Activated CD8-positive, alpha-beta memory T cell treated with anti-CD3 and anti-CD28 coated beads for 36 hours (primary cell): ENCODE results near the gene SLC50A1. TPM values are rescaled to one million over a fixed set of nuclear protein-coding genes. Genes with fewer than 3 reads are reported as not detected.
"Not testable (repeated sequence)": the region's sequence is repeated elsewhere in the genome, so short reads cannot be mapped to it uniquely, and the experiment has no call there.

ENCODE experiments used
- CTCF ChIA-PET: fragments of 350-600 bp; sonication (Branson Sonifier 250); formaldehyde crosslinking; loops from one replicate; lab custom pipeline; 2021; ENCODE audit warnings: antibody characterized with exemption; lab: Charles Lee
- POLR2A ChIA-PET: fragments of 350-600 bp; sonication (Branson Sonifier 250); formaldehyde crosslinking; loops from one replicate; lab custom pipeline; 2021; ENCODE audit warnings: antibody characterized with exemption; lab: Charles Lee
- total RNA-seq, 2 experiments: library from RNA; stranded (reverse); gene quantifications; one replicate each; pipeline ENCODE4 v1.2.3, GENCODE V29; 2021

SLC50A1 gene
- total RNA-seq, 2 experiments from 2014 or later: 54.3 to 56.8 TPM

DNA sequence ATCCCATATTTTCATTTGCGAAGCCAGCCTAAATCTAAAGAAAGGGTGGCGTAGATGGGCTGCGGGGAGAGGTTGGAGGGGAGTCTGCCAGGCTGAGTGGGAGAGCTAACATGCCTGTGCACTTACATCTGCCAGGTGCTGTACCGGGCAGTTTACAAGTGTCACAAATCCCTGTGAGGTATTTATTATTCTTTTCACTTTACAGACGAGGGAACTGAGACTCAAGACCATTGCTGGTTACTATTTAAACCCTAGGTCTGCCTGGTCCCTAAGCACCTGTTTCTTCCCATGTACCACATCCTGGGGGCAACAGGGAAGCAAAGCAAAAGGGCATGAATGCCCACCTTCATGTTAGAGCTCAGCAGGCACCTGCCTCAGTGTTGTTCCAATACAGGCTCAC, 27.4 kb upstream of the SLC50A1 start:
- POLR2A ChIA-PET: no interaction called here
- CTCF ChIA-PET: interaction anchor here (0.9 kb wide), 1 partner anchor 17 kb away, joined by 3 read pairs; no protein-coding TSS in a partner anchor

DNA sequence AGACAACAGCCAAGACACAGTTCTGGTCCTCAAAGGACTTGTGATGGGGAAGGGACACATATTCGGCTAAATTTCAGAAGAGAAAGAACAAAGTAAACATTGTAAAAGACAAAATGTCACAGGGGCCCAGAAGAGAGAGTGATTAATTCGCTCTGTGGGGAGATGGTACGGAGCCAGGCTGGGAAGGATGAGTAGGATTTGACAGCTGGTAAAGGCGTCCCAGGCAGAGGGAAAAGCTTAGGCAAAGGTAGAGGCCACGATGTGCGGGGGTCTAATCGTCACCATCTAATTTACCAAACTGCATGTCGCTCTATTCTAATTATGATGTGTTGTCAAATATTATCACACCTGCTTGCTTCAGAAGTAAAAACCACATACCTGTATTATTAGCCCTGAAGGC, 25.3 kb upstream of the SLC50A1 start:
- CTCF ChIA-PET: no interaction called here
- POLR2A ChIA-PET: no interaction called here

DNA sequence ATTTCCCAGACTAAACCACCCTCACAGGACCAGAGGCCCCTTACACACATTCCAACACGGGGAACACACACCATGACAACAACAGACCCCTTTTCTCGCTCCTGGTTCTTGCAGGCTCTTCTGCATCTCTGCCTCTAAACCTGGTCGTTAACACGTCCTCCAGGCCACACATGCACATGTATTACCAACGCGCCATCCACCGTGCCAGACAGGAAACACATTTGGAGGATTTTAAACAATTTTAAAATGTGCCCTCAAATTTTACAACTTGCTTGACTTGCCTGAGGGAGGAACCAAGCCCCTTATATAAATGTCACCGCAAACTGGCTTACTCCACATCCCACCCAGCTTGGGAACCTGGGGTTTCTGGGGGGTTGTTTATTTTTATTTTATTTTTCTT, 24.8 kb upstream of the SLC50A1 start:
- POLR2A ChIA-PET: no interaction called here
- CTCF ChIA-PET: no interaction called here

DNA sequence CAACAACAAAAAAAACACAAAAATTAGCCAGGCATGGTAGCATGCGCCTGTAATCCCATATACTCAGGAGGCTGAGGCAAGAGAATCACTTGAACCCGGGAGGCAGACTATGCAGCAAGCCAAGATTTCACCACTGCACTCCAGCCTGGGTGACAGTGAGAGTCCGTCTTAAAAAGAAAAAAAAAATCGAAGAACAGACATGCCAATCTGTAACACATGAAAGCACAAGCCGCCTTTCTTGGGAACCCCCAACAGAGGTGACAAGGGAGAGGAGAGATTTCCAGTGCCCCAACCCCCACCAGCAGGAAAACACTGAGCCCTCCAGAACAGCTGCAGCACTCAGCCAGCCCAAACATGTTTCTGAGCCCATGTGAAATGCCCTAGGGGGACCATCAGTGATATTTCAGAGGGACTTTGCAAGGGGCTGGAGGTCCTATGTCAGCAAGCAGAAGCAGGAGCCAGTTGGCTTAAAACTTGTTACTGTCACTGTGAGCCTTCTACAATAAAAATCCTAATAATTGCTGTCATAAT, 22.1 kb upstream of the SLC50A1 start:
- ChIA-PET POLR2A (no interaction called here), CTCF (interaction anchor here (0.7 to 2.2 kb wide), 3 partner anchors 22 to 54 kb away, joined by 3 to 6 read pairs (median 3); no protein-coding TSS in a partner anchor)

DNA sequence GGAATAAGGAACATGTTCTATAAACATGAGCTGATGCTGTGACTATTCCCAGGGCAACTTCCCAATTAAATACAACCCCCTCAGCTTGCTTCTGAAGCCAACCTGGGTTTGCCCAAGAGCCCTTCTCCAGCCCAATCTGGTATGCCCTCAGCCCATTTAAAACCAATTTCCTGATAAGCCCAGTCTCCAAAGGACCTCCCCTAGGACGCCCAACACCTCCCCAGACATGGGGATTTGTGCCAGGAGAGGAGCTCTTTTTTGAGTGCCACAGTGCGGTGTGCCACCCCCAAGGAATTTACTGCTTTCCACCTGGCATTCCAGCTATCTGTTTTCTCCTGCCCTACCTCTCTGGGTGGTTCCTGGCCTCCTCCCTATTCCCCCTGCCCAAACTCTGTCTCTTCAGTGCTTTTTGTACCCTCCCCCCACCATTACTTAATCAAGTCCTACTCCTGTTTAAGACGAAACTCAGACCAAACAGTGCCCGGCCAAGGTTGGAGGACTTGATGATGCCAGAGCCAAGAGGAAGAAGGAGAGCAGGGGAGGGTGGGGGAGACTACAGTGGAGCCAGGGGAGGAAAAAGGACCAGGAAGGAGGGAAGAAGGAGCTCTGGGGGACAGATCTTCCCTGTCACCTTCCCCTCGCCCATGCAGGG, 19.4 kb upstream of the SLC50A1 start:
- ChIA-PET POLR2A (no interaction called here), CTCF (interaction anchor here (0.5 to 1.3 kb wide), 3 partner anchors 25 to 226 kb away, joined by 3 to 6 read pairs (median 4); no protein-coding TSS in a partner anchor)

DNA sequence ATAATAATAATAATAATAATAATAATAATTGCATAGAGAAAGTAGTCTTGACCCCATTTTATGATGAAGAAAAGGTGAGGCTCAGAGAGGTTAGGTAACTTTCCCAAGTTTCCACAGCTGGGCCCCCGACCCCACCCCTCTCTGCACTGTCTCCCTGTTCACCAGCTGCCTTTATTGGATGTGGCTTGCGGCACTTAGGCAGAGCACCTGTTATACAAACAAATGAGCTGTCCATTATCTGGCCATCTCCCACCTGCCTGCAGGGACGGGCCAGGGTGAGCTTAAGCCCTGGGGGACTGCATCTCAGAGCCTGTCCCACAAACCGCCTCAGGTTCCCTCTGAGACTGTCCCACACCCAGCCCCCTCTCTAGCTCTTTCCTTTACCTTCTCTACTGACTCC, 18.0 kb upstream of the SLC50A1 start:
- ChIA-PET POLR2A (no interaction called here), CTCF (no interaction called here)

DNA sequence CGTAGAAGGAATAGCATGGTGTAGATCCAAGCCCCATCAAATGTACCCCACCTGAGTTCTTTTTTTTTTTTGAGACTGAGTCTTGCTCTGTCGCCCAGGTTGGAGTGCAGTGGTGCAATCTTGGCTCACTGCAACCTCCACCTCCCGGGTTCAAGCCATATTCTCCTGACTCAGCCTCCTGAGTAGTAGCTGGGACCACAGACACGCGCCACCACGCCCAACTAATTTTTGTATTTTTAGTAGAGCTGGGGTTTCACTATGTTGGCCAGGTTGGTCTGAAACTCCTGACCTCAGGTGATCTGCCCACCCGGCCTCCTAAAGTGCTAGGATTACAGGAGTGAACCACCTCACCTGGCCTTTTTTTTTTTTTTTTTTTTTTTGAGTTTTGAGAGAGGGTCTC, 17.6 kb upstream of the SLC50A1 start:
- CTCF ChIA-PET, POLR2A ChIA-PET: not testable (repeated sequence)

DNA sequence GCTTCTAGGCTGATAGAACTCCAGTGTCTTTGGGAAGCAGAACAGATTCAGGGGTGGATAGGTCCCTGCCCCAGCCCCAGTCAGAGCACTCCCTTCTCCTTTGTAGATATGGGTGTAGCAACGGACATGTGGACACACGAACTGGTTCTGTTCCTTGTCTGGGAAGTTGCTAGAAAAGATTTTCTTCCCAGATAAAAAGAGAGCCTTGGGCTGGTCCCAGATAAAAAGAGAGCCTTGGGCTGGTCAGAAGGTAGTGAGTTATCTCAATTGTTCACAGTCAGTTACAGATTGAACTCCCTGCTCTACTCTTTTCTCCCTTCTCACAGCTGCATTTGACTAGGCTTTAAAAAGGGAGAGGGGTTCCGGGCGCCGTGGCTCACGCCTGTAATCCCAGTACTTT, 15.4 kb upstream of the SLC50A1 start:
- CTCF ChIA-PET: interaction anchor here (1.5 kb wide), 1 partner anchor 29 kb away, joined by 6 read pairs; no protein-coding TSS in a partner anchor
- POLR2A ChIA-PET: no interaction called here

DNA sequence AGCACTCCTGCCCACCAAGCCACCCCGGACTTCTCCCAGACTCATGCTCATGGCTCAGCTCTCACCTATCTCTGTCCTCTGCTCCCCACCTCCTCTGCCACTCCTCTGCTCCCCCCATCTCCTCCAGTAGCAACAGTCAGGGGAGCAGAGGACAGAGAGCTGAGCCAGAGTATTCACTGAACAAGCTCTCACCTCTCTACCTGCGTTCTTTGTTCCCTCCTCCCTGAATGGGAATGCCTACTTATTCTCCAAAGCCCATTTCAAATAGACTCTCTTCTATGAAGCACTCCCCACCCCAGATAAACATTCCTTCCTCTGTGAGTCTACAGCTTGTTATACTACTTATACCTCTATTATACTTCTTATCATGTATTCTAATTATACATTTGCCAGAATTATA, 14.4 kb upstream of the SLC50A1 start:
- CTCF ChIA-PET: interaction anchor here (1.1 to 1.5 kb wide), 2 partner anchors 12 to 30 kb away, joined by 3 to 6 read pairs; no protein-coding TSS in a partner anchor
- POLR2A ChIA-PET: no interaction called here

DNA sequence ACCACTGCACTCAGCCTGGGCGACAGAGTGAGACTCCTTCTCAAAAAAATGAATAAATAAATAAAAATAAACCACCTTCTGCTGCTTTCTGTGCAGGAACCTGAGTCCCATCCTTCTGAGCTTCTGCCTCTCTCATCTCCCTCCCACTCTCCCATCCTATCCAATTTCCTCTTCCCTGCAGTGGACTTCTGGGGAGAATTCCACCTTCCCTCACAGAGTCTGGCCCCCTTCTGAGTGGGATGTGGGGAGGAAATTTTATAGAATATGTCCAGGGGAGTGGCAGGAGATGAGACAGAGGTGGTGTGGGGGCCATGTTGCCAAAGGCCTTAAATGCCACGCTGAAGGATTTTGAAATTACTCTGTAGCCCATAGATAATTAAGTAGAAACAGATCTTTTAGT, 13.3 kb upstream of the SLC50A1 start:
- CTCF ChIA-PET: interaction anchor here (1.2 kb wide), 1 partner anchor 46 kb away, joined by 4 read pairs; no protein-coding TSS in a partner anchor
- POLR2A ChIA-PET: interaction anchor here (1.0 kb wide), 1 partner anchor 928 kb away, joined by 3 read pairs; no protein-coding TSS in a partner anchor

DNA sequence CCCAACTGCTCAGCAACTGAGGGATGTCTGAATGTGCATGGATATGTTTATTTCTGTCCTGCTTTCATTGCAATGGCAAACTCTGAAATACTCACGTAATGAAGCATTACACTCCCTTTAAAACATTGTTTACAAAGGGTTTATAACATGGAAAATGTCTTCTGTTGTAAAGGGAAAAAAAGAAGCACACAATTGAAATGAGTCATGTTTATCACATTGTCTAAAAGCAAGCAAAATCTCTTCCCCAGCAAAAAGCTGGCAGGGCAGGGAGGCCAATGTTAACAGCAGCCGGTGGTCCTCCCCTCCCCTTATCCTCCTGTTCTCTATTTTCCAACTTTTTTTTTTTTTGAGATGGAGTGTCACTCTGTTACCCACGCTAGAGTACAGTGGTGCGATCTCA, 11.9 kb upstream of the SLC50A1 start:
- POLR2A ChIA-PET: no interaction called here
- CTCF ChIA-PET: interaction anchor here (0.7 to 2.5 kb wide), 2 partner anchors 44 to 370 kb away, joined by 4 to 9 read pairs; no protein-coding TSS in a partner anchor

DNA sequence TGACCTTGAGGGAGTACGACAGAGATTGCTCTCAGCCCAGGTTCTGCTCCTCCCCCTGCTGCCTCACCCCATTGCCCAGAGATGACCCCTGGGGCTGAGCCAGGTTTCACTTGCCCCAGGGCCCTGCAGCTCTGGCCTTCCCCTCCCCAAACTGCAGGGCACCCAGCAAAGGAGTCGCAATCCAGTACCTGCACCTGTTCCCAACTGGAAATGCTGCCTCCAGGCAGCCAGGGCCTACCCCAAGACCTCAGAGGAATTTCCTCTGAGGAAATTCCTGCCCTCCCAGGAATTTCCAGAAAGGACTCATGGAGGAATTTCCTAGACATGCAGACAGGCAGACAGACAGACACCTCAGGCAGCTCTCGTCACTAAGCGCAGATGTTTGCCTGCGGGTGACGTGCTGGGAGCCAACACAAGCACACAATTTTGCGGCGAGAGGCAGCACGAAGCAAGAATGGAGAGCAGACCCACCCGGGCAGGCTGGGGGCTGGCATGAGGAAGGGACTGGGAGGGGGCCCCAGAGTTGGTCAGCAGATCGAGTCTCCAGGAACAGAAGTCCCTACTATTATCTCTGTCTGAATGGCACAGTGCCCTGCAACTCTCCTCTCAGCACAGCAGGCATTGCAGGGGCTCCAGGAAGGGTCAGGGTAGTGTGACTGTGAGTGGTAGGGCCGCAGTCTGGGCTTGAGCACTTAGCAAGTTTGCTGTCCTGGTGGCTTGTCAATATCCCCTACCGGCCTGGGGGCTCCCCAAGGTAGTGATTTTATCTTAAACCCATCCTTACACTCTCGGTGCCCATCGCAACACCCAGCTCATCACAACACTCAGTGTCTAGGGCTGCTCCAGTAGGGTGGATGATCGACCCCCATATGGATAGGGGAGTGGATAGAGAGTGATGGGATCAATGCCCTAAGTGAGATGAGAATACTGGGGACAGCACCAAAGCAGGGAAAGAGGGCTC, 10.9 kb upstream of the SLC50A1 start:
- POLR2A ChIA-PET: no interaction called here
- CTCF ChIA-PET: interaction anchor here (1.0 to 2.5 kb wide), 5 partner anchors 33 to 259 kb away, joined by 4 to 9 read pairs (median 4); partner anchors contain the start of gene KRTCAP2

DNA sequence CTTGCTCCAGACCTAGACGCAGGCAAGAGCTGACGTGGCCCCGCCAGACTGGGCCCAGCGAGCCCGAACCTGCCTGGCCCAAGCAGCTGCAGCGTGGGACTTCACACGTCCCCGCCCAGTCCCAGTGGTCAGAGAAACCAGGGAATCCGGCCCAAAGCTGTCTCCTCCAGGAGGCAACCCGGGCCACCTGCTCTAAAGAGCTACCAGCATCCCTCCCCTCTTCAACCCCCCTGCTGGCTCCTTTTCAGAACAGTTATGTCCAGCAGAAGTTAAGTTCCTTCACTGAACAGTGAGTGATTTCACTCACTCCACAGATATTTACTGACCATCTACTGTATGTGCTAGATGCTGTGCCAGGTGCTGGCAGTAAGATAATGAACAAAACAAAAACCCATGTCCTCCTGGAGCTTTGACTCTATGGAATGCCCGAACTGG, 10.1 kb upstream of the SLC50A1 start:
- ChIA-PET CTCF (interaction anchor here (1.0 to 2.5 kb wide), 5 partner anchors 34 to 260 kb away, joined by 4 to 9 read pairs (median 4); partner anchors contain the start of gene KRTCAP2), POLR2A (no interaction called here)

DNA sequence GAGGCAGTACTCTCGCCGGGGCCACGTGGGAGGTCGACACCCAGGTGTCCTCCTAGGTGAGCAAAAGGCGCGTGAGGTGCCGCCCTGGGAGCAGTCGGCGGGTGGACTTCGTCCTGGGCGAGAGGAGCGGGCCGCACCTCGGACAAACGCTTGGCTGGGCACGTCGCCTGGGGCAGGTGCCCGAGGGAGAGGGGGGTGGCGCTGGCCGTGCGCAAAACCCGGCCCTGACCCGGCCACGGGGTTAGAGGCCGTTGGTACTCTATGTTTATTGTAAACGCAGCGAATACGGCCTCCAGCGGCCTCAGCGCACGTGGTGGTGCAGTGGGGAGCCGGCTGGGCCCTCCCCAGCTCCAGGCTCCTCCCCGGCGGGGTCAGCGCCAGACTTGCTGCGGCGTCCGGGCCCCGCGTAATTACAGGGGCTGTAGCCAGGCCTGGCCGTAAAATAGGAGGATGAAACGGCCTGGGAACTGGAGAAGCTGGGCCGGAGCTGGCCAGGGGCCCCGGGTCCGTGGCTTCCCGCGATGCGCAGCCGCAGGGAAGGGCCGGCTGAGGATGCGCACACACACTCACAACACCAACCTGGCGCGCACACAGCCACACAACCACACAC, 9.6 kb upstream of the SLC50A1 start:
- CTCF ChIA-PET: interaction anchor here (1.0 to 2.5 kb wide), 5 partner anchors 35 to 260 kb away, joined by 4 to 9 read pairs (median 4); partner anchors contain the start of gene KRTCAP2
- POLR2A ChIA-PET: no interaction called here

DNA sequence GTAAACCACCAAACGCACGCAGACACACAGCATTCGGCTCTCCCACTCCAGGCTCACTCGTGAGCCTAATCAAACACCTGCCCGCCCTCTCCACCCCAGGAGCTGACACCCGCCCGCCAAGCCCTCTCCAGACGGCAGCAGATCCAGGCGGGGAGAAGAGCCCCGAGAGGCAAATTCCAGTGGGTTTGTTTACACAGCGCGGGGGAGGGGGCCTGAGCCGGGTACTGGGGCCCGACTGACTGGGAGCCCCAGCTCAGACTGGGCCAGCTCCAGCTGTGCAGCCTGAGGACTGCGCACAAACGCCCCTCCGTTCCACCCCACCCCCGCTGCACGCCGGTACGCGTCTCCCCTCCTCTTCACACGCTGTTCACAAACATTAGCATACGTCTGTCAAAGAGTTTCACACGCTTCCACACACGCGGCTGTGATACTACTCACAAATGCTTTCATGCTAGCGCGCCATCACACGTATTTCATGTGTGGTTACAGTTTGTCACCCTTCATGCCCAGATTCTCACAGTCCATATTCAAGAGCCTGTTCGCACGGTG, 9.0 kb upstream of the SLC50A1 start:
- CTCF ChIA-PET: interaction anchor here (1.6 to 4.4 kb wide), 2 partner anchors 35 to 41 kb away, joined by 4 to 14 read pairs; no protein-coding TSS in a partner anchor
- POLR2A ChIA-PET: no interaction called here

DNA sequence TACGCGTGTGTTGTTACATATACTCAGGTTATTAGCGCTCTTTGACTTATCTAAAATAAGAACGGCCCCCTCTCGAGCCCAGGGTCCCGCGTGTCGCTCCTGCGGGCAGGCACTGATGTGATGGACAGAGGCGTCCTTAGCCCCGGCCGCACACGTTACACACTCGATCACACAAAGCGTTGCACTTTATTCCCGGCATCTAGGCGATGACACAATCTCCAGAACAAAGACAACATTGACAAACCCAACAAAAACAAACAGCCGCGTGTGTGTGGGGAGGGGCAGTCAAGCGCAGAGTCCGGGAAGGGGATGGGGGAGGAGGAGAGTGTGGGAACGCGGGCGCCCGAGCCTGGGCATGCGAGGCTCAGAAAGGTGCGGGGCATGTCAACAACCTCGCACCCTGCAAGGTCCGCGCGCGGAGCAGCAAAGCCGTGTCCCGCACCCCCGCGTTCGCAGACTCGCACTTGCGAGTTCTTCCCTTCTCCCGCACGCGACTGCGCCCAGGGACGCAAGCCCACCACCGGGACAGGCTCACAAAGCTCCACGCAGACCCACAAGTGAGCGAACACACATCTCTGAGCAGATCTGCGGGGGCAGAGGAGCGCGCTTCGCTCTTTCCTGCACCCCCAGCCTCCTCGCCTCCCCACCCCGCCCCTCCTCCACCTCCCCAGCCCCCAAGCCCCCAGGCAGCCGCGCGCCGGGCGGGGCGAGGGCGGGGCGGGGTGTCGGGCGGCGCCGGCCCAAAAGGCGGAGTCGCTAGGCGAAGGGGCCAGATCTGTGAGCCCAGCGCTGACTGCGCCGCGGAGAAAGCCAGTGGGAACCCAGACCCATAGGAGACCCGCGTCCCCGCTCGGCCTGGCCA, 8.3 kb upstream of the SLC50A1 start, which contains the start of gene EFNA1:
Gene EFNA1 (plus strand): TSS at position 772 of the 862 bp plus-strand sequence. CDS start 102 bp downstream, outside the sequence.
- CTCF ChIA-PET: interaction anchor here (2.5 to 4.4 kb wide), 2 partner anchors 36 to 40 kb away, joined by 8 to 14 read pairs; no protein-coding TSS in a partner anchor
- POLR2A ChIA-PET: no interaction called here
